Endothelial cell of umbilical vein (primary cell): ENCODE data around the gene NUP37. TPM values are rescaled to one million over a fixed set of nuclear protein-coding genes. Genes with fewer than 3 reads are reported as not detected.

Experiments used
- BruUV-seq: library from RNA; stranded (reverse); fragments of 400-500 nt; replicated peaks from 2 replicates; lab custom pipeline; 2021; lab: Mats Ljungman, UMichigan
- CTCF ChIA-PET: fragments of 300-600, 350-600 bp; sonication (Branson Sonifier 250); formaldehyde crosslinking; loops from one replicate; lab custom pipeline; 2021; ENCODE audit warnings: antibody characterized with exemption, inconsistent platforms; lab: Charles Lee
- POLR2A ChIA-PET: fragments of 300-600, 350-600 bp; sonication (Branson Sonifier 250); formaldehyde crosslinking; loops from one replicate; lab custom pipeline; 2021; ENCODE audit warnings: antibody characterized with exemption, inconsistent platforms; lab: Charles Lee
- DNase-seq: peaks from one replicate; pipeline ENCODE4 v3.0.0-alpha.2; 2011; ENCODE audit warnings: low read depth, low spot score
- FAIRE-seq: peaks from 2 replicates; lab custom pipeline; 2011; peaks lifted over from hg19 to GRCh38; lab: Jason Lieb, UNC
- H2AFZ ChIP-seq: 2 replicates; pipeline ENCODE4 v1.6.0; 2012; ENCODE audit warnings: low read depth, low read length, control low read depth, inconsistent platforms
- H3K27ac ChIP-seq: 2 replicates; pipeline ENCODE4 v1.5.1; 2011; ENCODE audit warnings: low read depth, mild to moderate bottlenecking, control low read depth, low read length, moderate library complexity; ENCODE audit not compliant: insufficient read depth
- H3K27me3 ChIP-seq, 2 experiments: 2 replicates each; pipeline versions ENCODE4 v1.6.0 to v1.6.1; 2011; ENCODE audit warnings: low read length in 2 of 2, mixed read lengths in 1 of 2; ENCODE audit not compliant: control insufficient read depth in 2 of 2, insufficient read depth in 2 of 2
- H3K36me3 ChIP-seq, 2 experiments: 2 replicates in 1 of 2; 3 replicates in 1 of 2; pipeline ENCODE4 v1.5.1; 2011; ENCODE audit warnings: low read length in 2 of 2, mild to moderate bottlenecking in 1 of 2, moderate library complexity in 1 of 2; ENCODE audit not compliant: control insufficient read depth in 2 of 2, insufficient read depth in 2 of 2; ENCODE audit errors: extremely low read depth in 1 of 2
- H3K4me1 ChIP-seq: 3 replicates; pipeline ENCODE4 v1.5.1; 2011; ENCODE audit warnings: mild to moderate bottlenecking, low read length; ENCODE audit not compliant: control insufficient read depth, insufficient read depth; ENCODE audit errors: extremely low read depth
- H3K4me2 ChIP-seq: 2 replicates; pipeline ENCODE4 v1.6.1; 2011; ENCODE audit warnings: low read length, control low read depth, mixed read lengths; ENCODE audit not compliant: insufficient read depth
- H3K4me3 ChIP-seq, 3 experiments: fragments of 200-600 bp in 1 of 3; sonication (generic), shearing (Covaris generic) in 1 of 3; replicated peaks in 1 of 3; 2 replicates each; pipeline ENCODE4 v1.5.1; 2011 to 2016; ENCODE audit warnings: control low read depth in 3 of 3, low read length in 3 of 3, mild to moderate bottlenecking in 2 of 3, inconsistent platforms in 1 of 3, low read depth in 1 of 3, moderate library complexity in 1 of 3; ENCODE audit not compliant: insufficient read depth in 1 of 3
- H3K79me2 ChIP-seq: 2 replicates; pipeline ENCODE4 v1.6.0; 2012; ENCODE audit warnings: low read length, inconsistent platforms; ENCODE audit not compliant: control insufficient read depth, insufficient read depth
- H3K9ac ChIP-seq: replicated peaks from 2 replicates; pipeline ENCODE3; 2011; ENCODE audit warnings: low read length, control low read depth; ENCODE audit not compliant: insufficient read depth; ENCODE audit errors: extremely low read depth
- H3K9me1 ChIP-seq: replicated peaks from 3 replicates; pipeline ENCODE4 v1.6.0; 2011; ENCODE audit warnings: mild to moderate bottlenecking, low read length; ENCODE audit not compliant: control insufficient read depth, insufficient read depth; ENCODE audit errors: extremely low read depth
- H3K9me3 ChIP-seq: replicated peaks from 2 replicates; pipeline ENCODE4 v1.5.1; 2012; ENCODE audit warnings: low read length, inconsistent platforms; ENCODE audit not compliant: control insufficient read depth, insufficient read depth
- H4K20me1 ChIP-seq: replicated peaks from 2 replicates; pipeline ENCODE3; 2011; ENCODE audit warnings: mild to moderate bottlenecking, low read length; ENCODE audit not compliant: control insufficient read depth, insufficient read depth; ENCODE audit errors: extremely low read depth
- CTCF ChIP-seq, 2 donors: IDR thresholded peaks; 1 replicate in 1 of 2; 2 replicates in 1 of 2; pipeline ENCODE4 v1.5.1; 2011; ENCODE audit warnings: low read length in 2 of 2, mild to moderate bottlenecking in 2 of 2, moderate library complexity in 2 of 2, control low read depth in 1 of 2, inconsistent platforms in 1 of 2, low read depth in 1 of 2; ENCODE audit not compliant: insufficient read depth in 1 of 2; ENCODE audit errors: extremely low read depth in 1 of 2
- EZH2 ChIP-seq: IDR thresholded peaks from 2 replicates; pipeline ENCODE4 v1.6.1; 2012; ENCODE audit warnings: borderline replicate concordance, low read depth, mild to moderate bottlenecking, moderate library complexity, low read length, inconsistent platforms; ENCODE audit not compliant: severe bottlenecking
- FOS ChIP-seq: IDR thresholded peaks from 2 replicates; pipeline ENCODE4 v1.6.1; 2011; ENCODE audit warnings: mild to moderate bottlenecking, low read length, moderate library complexity, borderline replicate concordance; ENCODE audit not compliant: insufficient read depth
- MAX ChIP-seq: IDR thresholded peaks from 2 replicates; pipeline ENCODE4 v1.6.1; 2011; ENCODE audit not compliant: insufficient read depth, insufficient read length
- MYC ChIP-seq: IDR thresholded peaks from one replicate; pipeline ENCODE4 v1.6.1; 2011; ENCODE audit warnings: mild to moderate bottlenecking, low read depth, low read length
- POLR2AphosphoS5 ChIP-seq: IDR thresholded peaks from 2 replicates; pipeline ENCODE4 v1.6.1; 2012; ENCODE audit warnings: low read depth, mild to moderate bottlenecking, control low read depth, low read length, moderate library complexity; ENCODE audit not compliant: insufficient read depth
- dilution Hi-C: fragments of 300-500 bp; cut with MboI; formaldehyde crosslinking; loops from one replicate; pipeline ENCODE4 v1.15.0; 2019; ENCODE audit warnings: low sequenced_read_pairs; ENCODE audit not compliant: extremely low pct_ligation_motif_present
- intact Hi-C: fragments of 100-400 bp; cut with micrococcal nuclease; formaldehyde crosslinking; loops from one replicate; pipeline ENCODE4 v1.10.0; 2022
- polyA plus RNA-seq, 4 experiments: library from polyadenylated mRNA; depleted of rRNA in 3 of 4; stranded (reverse) in 3 of 4; unstranded in 1 of 4; fragments of >200 nt; gene quantifications; 2 replicates each; pipeline versions ENCODE4 v1.2.1 to v1.2.3, GENCODE V29; 2011 to 2012; ENCODE audit warnings: missing spikeins in 1 of 4
- total RNA-seq: library from RNA; stranded (reverse); gene quantifications from 2 replicates; pipeline ENCODE4 v1.2.3, GENCODE V29; 2021

Gene NUP37
- total and polyA plus RNA-seq, 2 donors (not counting 3 experiments of a cell fraction or from before 2014, with no cell fraction given), result 25.0 to 46.8 TPM

- H4K20me1 ChIP-seq, result no peaks in the 10 kb centered on the region
- H3K27me3 ChIP-seq, result no peaks in the 10 kb centered on the region
- no peaks in the 10 kb centered on the region for H3K79me2 ChIP-seq
- no peak overlapping the region for H3K4me2 ChIP-seq
- intact Hi-C loops (loop anchor here (5.0 to 10.0 kb wide), 2 partner anchors 187 to 1860 kb away; partner anchors contain the start of genes ACTR6 and DRAM1), dilution Hi-C loops (no loop called here)
- no peak overlapping the region for H2AFZ ChIP-seq
- TF ChIP-seq EZH2 (no peak), MYC (no peak), MAX (no peak), FOS (no peak), POLR2AphosphoS5 (no peak), CTCF (IDR thresholded peaks at IDR 0.05; ENCODE audit: extremely low read depth in 1 of 2, insufficient read depth in 1 of 2, low read depth in 1 of 2, low read length in 2 of 2) (no peak)
- no peak for FAIRE-seq
- POLR2A ChIA-PET, result no interaction called here
- H3K27ac ChIP-seq, result no peak overlapping the region
- H3K36me3 ChIP-seq, result no peaks in the 10 kb centered on the region
- no peak overlapping the region for H3K4me3 ChIP-seq
- peaks cover 9% of the 10 kb centered on the region for H3K4me1 ChIP-seq
- no peak for DNase-seq
- BruUV-seq, result no TSS peak
- CTCF ChIA-PET, result no interaction called here
- no peak overlapping the region for H3K9ac ChIP-seq
- H3K9me3 ChIP-seq, result no peaks in the 10 kb centered on the region
- no peaks in the 10 kb centered on the region for H3K9me1 ChIP-seq
These were observed 55.4 kb downstream of the NUP37 start for GRCh38 chr12:102064476-102064875.
